Calu3 (cell line): ENCODE measurements around the gene DNM1L. TPM values are rescaled to one million over a fixed set of nuclear protein-coding genes. Genes with fewer than 3 reads are reported as not detected.
A peak's percentile ranks its signal among the peaks of the same experiment; 100 is the strongest.
"Not testable (repeated sequence)": the region's sequence is repeated elsewhere in the genome, so short reads cannot be mapped to it uniquely, and the experiment has no call there.

Experiments
- BruUV-seq: library from RNA; stranded (reverse); fragments of 400-500 nt; replicated peaks from 2 replicates; lab custom pipeline; 2021; lab: Mats Ljungman, UMichigan
- CTCF ChIA-PET: fragments of 300-600 bp; sonication (Branson Sonifier 250); formaldehyde crosslinking; loops from one replicate; lab custom pipeline; 2022; ENCODE audit warnings: antibody characterized with exemption; lab: Charles Lee
- DNase-seq: peaks from one replicate; pipeline ENCODE4 v3.0.0; 2022
- H3K27ac Mint-ChIP-seq: one replicate; pipeline ENCODE4 v1.8.0; 2022; ENCODE audit warnings: mixed read lengths; ENCODE audit not compliant: unreplicated experiment
- H3K27me3 Mint-ChIP-seq: one replicate; pipeline ENCODE4 v1.8.0; 2022; ENCODE audit warnings: mixed read lengths; ENCODE audit not compliant: unreplicated experiment
- H3K36me3 Mint-ChIP-seq: one replicate; pipeline ENCODE4 v1.8.0; 2022; ENCODE audit warnings: mild to moderate bottlenecking, moderate library complexity, mixed read lengths; ENCODE audit not compliant: insufficient read depth, unreplicated experiment
- H3K4me1 Mint-ChIP-seq: one replicate; pipeline ENCODE4 v1.8.0; 2022; ENCODE audit warnings: mild to moderate bottlenecking, low read depth, mixed read lengths; ENCODE audit not compliant: unreplicated experiment
- H3K4me3 Mint-ChIP-seq: one replicate; pipeline ENCODE4 v1.8.0; 2022; ENCODE audit warnings: mild to moderate bottlenecking, low read depth, moderate library complexity, mixed read lengths; ENCODE audit not compliant: unreplicated experiment
- H3K9me3 Mint-ChIP-seq: one replicate; pipeline ENCODE4 v1.8.0; 2022; ENCODE audit warnings: low read depth, mixed read lengths; ENCODE audit not compliant: unreplicated experiment
- intact Hi-C: fragments of 100-400 bp; cut with micrococcal nuclease; formaldehyde crosslinking; loops from one replicate; pipeline ENCODE4 v1.10.0; 2022; ENCODE audit not compliant: unreplicated experiment
- total RNA-seq: library from RNA; stranded (reverse); gene quantifications from 2 replicates; pipeline ENCODE4 v1.2.3, GENCODE V29; 2022
- TF ChIP-seq, protein P1 (sequence below): fragments of 200-600 bp; IDR thresholded peaks from one replicate; pipeline ENCODE4 v1.8.0; 2022; ENCODE audit warnings: antibody characterized with exemption; ENCODE audit not compliant: unreplicated experiment

DNM1L gene
- total RNA-seq, 1 experiment from 2014 or later: 77.3 TPM

DNA sequence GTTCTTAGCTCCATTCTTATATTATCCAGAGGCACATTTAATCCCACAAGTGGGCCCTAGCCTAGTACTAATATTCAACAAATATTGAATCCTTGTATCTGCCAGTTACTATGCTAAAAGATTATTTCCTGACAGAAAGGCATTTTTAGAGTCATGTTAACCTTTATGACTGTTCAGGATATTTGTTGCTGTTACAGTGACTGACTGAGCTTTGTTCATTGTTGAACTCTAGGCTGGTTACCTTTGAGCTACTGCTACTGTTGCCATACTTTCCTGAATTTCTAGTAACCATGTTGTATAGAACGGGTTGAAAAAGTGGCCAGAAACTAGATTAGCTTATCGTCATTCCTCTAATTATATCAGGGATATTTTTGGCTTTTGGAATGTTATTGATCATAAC lies 29.8 kb downstream of the DNM1L start:
- BruUV-seq: no TSS peak
- H3K4me3 Mint-ChIP-seq: no peak overlapping the region
- H3K4me1 Mint-ChIP-seq: no peaks in the 10 kb centered on the region
- H3K27me3 Mint-ChIP-seq: no peaks in the 10 kb centered on the region
- H3K27ac Mint-ChIP-seq: no peak overlapping the region
- TF ChIP-seq, protein P1, sequence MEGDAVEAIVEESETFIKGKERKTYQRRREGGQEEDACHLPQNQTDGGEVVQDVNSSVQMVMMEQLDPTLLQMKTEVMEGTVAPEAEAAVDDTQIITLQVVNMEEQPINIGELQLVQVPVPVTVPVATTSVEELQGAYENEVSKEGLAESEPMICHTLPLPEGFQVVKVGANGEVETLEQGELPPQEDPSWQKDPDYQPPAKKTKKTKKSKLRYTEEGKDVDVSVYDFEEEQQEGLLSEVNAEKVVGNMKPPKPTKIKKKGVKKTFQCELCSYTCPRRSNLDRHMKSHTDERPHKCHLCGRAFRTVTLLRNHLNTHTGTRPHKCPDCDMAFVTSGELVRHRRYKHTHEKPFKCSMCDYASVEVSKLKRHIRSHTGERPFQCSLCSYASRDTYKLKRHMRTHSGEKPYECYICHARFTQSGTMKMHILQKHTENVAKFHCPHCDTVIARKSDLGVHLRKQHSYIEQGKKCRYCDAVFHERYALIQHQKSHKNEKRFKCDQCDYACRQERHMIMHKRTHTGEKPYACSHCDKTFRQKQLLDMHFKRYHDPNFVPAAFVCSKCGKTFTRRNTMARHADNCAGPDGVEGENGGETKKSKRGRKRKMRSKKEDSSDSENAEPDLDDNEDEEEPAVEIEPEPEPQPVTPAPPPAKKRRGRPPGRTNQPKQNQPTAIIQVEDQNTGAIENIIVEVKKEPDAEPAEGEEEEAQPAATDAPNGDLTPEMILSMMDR: no peak
- no peaks in the 10 kb centered on the region for H3K9me3 Mint-ChIP-seq
- intact Hi-C loops: no loop called here
- DNase-seq: no peak
- H3K36me3 Mint-ChIP-seq: peaks cover 8% of the 10 kb centered on the region
- CTCF ChIA-PET: no interaction called here

DNA sequence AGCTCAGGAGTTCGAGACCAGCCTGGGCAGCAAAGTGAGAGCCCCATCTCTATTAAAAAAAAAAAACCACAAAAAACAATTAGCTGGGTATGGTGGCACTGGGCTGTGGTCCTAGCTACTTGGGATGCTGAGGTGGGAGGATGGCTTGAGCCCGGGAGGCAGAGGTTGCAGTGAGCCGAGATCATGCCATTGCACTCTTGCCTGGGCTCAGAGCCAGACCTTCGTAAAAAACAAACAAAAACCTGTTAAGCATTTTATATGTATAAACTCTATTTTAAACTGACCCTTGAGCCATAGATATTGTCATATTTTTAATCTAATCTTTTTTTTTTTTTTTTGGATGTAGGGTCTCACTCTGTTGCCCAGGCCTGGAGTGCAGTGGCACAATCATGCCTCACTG lies 35.7 kb downstream of the DNM1L start:
- Mint-ChIP-seq H3K36me3 (no peaks in the 10 kb centered on the region), H3K27me3 (no peaks in the 10 kb centered on the region)
- CTCF ChIA-PET: no interaction called here

DNA sequence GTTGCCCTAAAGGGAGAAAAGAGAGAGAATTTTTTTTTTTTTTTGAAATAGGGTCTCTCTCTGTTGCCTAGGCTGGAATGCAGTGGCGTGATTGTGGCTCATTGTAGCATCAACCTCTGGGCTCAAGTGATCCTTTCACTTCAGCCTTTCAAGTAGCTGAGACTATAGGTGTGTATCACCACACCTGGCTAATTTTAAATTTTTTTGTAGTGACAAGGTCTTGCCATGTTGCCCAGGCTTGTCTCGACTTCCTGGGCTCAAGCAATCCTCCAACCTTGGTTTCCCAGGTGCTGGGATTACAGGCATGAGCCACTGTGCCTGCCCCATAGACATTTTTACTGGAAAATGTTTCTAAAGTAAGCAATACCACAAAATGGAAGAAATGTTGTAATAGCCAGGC lies 39.8 kb downstream of the DNM1L start:
- TF ChIP-seq, protein P1: no peak
- no peak for DNase-seq
- H3K36me3 Mint-ChIP-seq: no peaks in the 10 kb centered on the region
- CTCF ChIA-PET: no interaction called here
- intact Hi-C loops: no loop called here
- no peaks in the 10 kb centered on the region for H3K9me3 Mint-ChIP-seq
- H3K27me3 Mint-ChIP-seq: no peaks in the 10 kb centered on the region
- H3K4me3 Mint-ChIP-seq: no peak overlapping the region
- H3K27ac Mint-ChIP-seq: no peak overlapping the region
- no TSS peak for BruUV-seq
- no peaks in the 10 kb centered on the region for H3K4me1 Mint-ChIP-seq

More for the DNA sequence above, 35.7 kb downstream of the DNM1L start:
- TF ChIP-seq, protein P1: no peak
- Mint-ChIP-seq H3K9me3 (no peaks in the 10 kb centered on the region), H3K4me1 (no peaks in the 10 kb centered on the region), H3K4me3 (no peak overlapping the region), H3K27ac (no peak overlapping the region)
- intact Hi-C loops: no loop called here
- DNase-seq: no peak
- no TSS peak for BruUV-seq

DNA sequence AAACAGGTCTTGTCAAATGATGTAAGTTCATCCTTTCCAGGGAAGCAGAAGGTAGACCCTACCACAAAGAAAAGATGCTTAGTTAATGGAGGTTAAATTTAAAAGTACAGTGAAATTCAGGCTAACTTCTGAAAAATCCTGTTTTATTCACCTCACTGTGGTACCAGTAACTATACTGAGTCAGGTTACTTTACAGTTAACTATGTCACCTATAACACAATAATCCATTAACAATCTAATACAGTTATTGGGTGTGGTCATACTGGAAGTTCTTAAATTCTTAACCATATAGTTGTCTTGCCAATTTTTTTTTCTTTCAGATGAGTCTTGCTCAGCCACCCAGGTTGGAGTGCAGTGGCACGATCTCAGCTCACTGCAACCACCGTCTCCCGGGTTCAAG lies 46.2 kb downstream of the DNM1L start:
- H3K9me3 Mint-ChIP-seq, H3K27me3 Mint-ChIP-seq, intact Hi-C loops, H3K4me3 Mint-ChIP-seq, BruUV-seq, H3K27ac Mint-ChIP-seq, H3K4me1 Mint-ChIP-seq, CTCF ChIA-PET, DNase-seq: not testable (repeated sequence)
- H3K36me3 Mint-ChIP-seq: peaks cover 21% of the 10 kb centered on the region

DNA sequence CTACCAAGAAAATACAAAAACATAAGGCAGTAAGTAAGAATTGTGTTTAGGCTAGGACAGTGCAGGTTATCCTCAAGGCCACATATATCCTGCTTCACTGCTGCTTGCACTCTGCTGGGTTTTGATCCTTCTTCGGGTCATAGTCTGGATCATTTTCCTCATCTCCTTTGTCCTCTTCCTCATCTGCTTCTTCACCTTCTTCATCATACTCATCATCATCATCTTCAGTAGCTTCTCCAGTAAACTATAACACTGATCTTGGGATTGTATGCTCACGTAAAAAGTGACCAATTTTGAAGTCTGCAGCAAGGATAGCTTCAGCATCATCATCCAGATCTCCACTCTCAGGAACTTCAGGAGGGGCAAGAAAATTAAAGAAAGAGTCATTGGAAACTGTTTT lies 47.2 kb downstream of the DNM1L start:
- TF ChIP-seq, protein P1: no peak
- peaks cover 24% of the 10 kb centered on the region for H3K36me3 Mint-ChIP-seq
- DNase-seq: no peak
- H3K27ac Mint-ChIP-seq: peak overlapping the region; percentile 40
- no peak overlapping the region for H3K4me3 Mint-ChIP-seq
- intact Hi-C loops: no loop called here
- BruUV-seq: no TSS peak
- no peaks in the 10 kb centered on the region for H3K27me3 Mint-ChIP-seq
- H3K4me1 Mint-ChIP-seq: no peaks in the 10 kb centered on the region
- CTCF ChIA-PET: no interaction called here
- H3K9me3 Mint-ChIP-seq: no peaks in the 10 kb centered on the region
